Stomach (tissue), 9 donors: Measurements from ENCODE around the gene DNAJB1. TPM values are rescaled to one million over a fixed set of nuclear protein-coding genes. Genes with fewer than 3 reads are reported as not detected.
"Not testable (repeated sequence)": the region's sequence is repeated elsewhere in the genome, so short reads cannot be mapped to it uniquely, and the experiment has no call there.

Experiments
- DNase-seq, 2 donors: peaks; one replicate each; pipeline versions ENCODE4 v3.0.0 to v3.0.0-alpha.2; 2013 to 2019
- H3K27ac ChIP-seq, 5 donors: fragments of 200-600 bp in 4 of 5; sonication (generic) in 4 of 5; one replicate each; pipeline ENCODE4 v1.5.1; 2013 to 2019; ENCODE audit warnings: mild to moderate bottlenecking in 1 of 5, moderate library complexity in 1 of 5
- H3K27me3 ChIP-seq, 3 donors: fragments of 200-600 bp; sonication (generic); one replicate each; pipeline ENCODE4 v1.5.1; 2017 to 2019; ENCODE audit warnings: mixed run types in 1 of 3
- H3K36me3 ChIP-seq, 4 donors: fragments of 200-600 bp; sonication (generic); 1 replicate in 3 of 4; 2 replicates in 1 of 4; pipeline ENCODE4 v1.5.1; 2016 to 2019
- H3K4me1 ChIP-seq, 4 donors: fragments of 200-600 bp; sonication (generic); one replicate each; pipeline ENCODE4 v1.5.1; 2016 to 2019
- H3K4me3 ChIP-seq, 4 donors: fragments of 200-600 bp; sonication (generic) in 3 of 4; one replicate each; pipeline ENCODE4 v1.5.1; 2016 to 2019; ENCODE audit warnings: mild to moderate bottlenecking in 1 of 4
- H3K9me3 ChIP-seq, 4 donors: fragments of 200-600 bp; sonication (generic); one replicate each; pipeline ENCODE4 v1.5.1; 2016 to 2019
- CTCF ChIP-seq, 7 experiments: fragments of 450-650 bp in 4 of 7; fragments of 200-600 bp in 3 of 7; sonication (generic) in 3 of 7; IDR thresholded peaks; one replicate each; pipeline ENCODE4 v1.5.1; 2016 to 2019; ENCODE audit warnings: antibody characterized with exemption in 7 of 7, control low read depth in 2 of 7, mild to moderate bottlenecking in 1 of 7
- EP300 ChIP-seq: sonication (generic); formaldehyde crosslinking; IDR thresholded peaks from one replicate; pipeline ENCODE4 v1.6.1; 2017; ENCODE audit warnings: antibody characterized with exemption
- POLR2A ChIP-seq, 4 donors: fragments of 450-650 bp; IDR thresholded peaks; one replicate each; pipeline ENCODE4 v1.6.1; 2016; ENCODE audit warnings: antibody characterized with exemption in 4 of 4, control low read depth in 2 of 4, mild to moderate bottlenecking in 1 of 4, moderate library complexity in 1 of 4
- POLR2AphosphoS5 ChIP-seq, 3 donors: sonication (generic); formaldehyde crosslinking; IDR thresholded peaks; one replicate each; pipeline ENCODE4 v1.6.1; 2016; ENCODE audit warnings: antibody characterized with exemption in 3 of 3
- WGBS, 5 donors: extraction: QIAGEN DNeasy Blood & Tissue Kit in 3 of 5; methylation state at CpG; one replicate each; pipeline versions ENCODE4 v1.1.5 to v1.1.7; 2013 to 2018; 5-methylcytosine and 5-hydroxymethylcytosine counted together
- intact Hi-C: fragments of 100-400 bp; cut with DNase I; formaldehyde crosslinking; loops from one replicate; pipeline ENCODE4 v1.15.1; 2023; ENCODE audit warnings: low total_unique reads
- polyA plus RNA-seq, 3 donors: library from polyadenylated mRNA; stranded (reverse); fragments of 200-250 nt; gene quantifications; one replicate each; pipeline ENCODE4 v1.2.3, GENCODE V29; 2013
- total RNA-seq, 5 donors: library from RNA; depleted of rRNA; stranded (reverse); fragments of >200 nt; gene quantifications; one replicate each; pipeline versions ENCODE4 v1.1.0 to v1.2.3, GENCODE V29; 2014 to 2016
- donor health status: healthy with polysubstance abuse.
- donor health status: Bipolar disorder and iron deficiency.
- donor health status: healthy.

Gene DNAJB1
- total and polyA plus RNA-seq, 8 donors: 9.9 to 85.8 (median 50.4) TPM

GRCh38 chr19:14505488-14506239 is 12.5 kb downstream of the DNAJB1 start:
- peak overlapping the region; percentile 49 to 77 (median 68) for H3K27ac ChIP-seq
- no peaks in the 10 kb centered on the region for H3K36me3 ChIP-seq
- WGBS, 5 donors: 26 to 41% (median 31%) methylated on average over 19 of the region's 19 CpGs
- no peaks in the 10 kb centered on the region for H3K27me3 ChIP-seq
- H3K4me3 ChIP-seq: no peak overlapping the region
- intact Hi-C loops: no loop called here
- peak; percentile 69 to 87 for DNase-seq
- H3K4me1 ChIP-seq: peaks cover 0 to 43% (median 9%) of the 10 kb centered on the region in 4 donors
- peak in 5 of 7 experiments; percentile 50 to 63 (median 54) for TF ChIP-seq CTCF (IDR thresholded peaks at IDR 0.05)
- TF ChIP-seq EP300: no peak
- no peaks in the 10 kb centered on the region for H3K9me3 ChIP-seq

- H3K4me3 ChIP-seq, intact Hi-C loops, H3K9me3 ChIP-seq, H3K27ac ChIP-seq, H3K27me3 ChIP-seq, H3K36me3 ChIP-seq, DNase-seq: not testable (repeated sequence)
- peaks cover 0 to 33% (median 7%) of the 10 kb centered on the region in 4 donors for H3K4me1 ChIP-seq
- 79 to 92% (median 91%) methylated on average over 8 of the region's 8 CpGs for WGBS, 5 donors
These were observed 13.6 kb downstream of the DNAJB1 start for GRCh38 chr19:14504575-14504974.

GRCh38 chr19:14503285-14503684 is 14.9 kb downstream of the DNAJB1 start:
- Histone ChIP-seq H3K4me3 (no peak overlapping the region), H3K27me3 (no peaks in the 10 kb centered on the region), H3K36me3 (no peaks in the 10 kb centered on the region), H3K9me3 (no peaks in the 10 kb centered on the region), H3K4me1 (peaks cover 0 to 32% (median 7%) of the 10 kb centered on the region in 4 donors), H3K27ac (no peak overlapping the region)
- no peak for DNase-seq
- WGBS, 5 donors: 65 to 83% (median 75%) methylated on average over 1 of the region's 1 CpG
- intact Hi-C loops: no loop called here
- TF ChIP-seq POLR2AphosphoS5 (IDR thresholded peaks at IDR 0.05) (no peak), EP300 (no peak), CTCF (IDR thresholded peaks at IDR 0.05) (no peak), POLR2A (IDR thresholded peaks at IDR 0.05) (no peak)

GRCh38 chr19:14502334-14503092 is 15.7 kb downstream of the DNAJB1 start:
- H3K27ac ChIP-seq: no peak overlapping the region
- DNase-seq: no peak
- intact Hi-C loops: no loop called here
- no peak overlapping the region for H3K4me3 ChIP-seq
- TF ChIP-seq CTCF (IDR thresholded peaks at IDR 0.05) (no peak), EP300 (no peak), POLR2A (IDR thresholded peaks at IDR 0.05) (no peak), POLR2AphosphoS5 (IDR thresholded peaks at IDR 0.05) (no peak)
- H3K36me3 ChIP-seq: no peaks in the 10 kb centered on the region
- no peaks in the 10 kb centered on the region for H3K27me3 ChIP-seq
- H3K4me1 ChIP-seq: peaks cover 2 to 32% (median 15%) of the 10 kb centered on the region in 4 donors
- no peaks in the 10 kb centered on the region for H3K9me3 ChIP-seq
- 82 to 88% (median 87%) methylated on average over 11 of the region's 11 CpGs for WGBS, 5 donors
